ENCODE measurements around the gene SRSF8.

SRSF8 gene

GRCh38 chr11:95070471-95070870, 3.8 kb downstream of the SRSF8 start:
- DNase-seq (ENCODE audit: low read depth), result no peak

- no peak for DNase-seq (ENCODE audit: low read depth)
Measured at GRCh38 chr11:95072948-95073347, 6.2 kb downstream of the SRSF8 start.

- no peak for DNase-seq (ENCODE audit: low read depth)
Measured at GRCh38 chr11:95074792-95075563, 8.3 kb downstream of the SRSF8 start.

GRCh38 chr11:95076416-95076815, 9.7 kb downstream of the SRSF8 start:
- no peak for DNase-seq (ENCODE audit: low read depth)

GRCh38 chr11:95076981-95077380, 10.3 kb downstream of the SRSF8 start:
- no peak for DNase-seq (ENCODE audit: low read depth)

GRCh38 chr11:95078526-95078925, 11.8 kb downstream of the SRSF8 start:
- DNase-seq (ENCODE audit: low read depth), result no peak

- no peak for DNase-seq (ENCODE audit: low read depth)
Measured at GRCh38 chr11:95081010-95081409, 14.3 kb downstream of the SRSF8 start.

- DNase-seq (ENCODE audit: low read depth), result no peak
Measured at GRCh38 chr11:95081412-95081811, 14.7 kb downstream of the SRSF8 start.

- DNase-seq (ENCODE audit: low read depth), result no peak
Measured at GRCh38 chr11:95082576-95083001, 15.9 kb downstream of the SRSF8 start.

- no peak for DNase-seq (ENCODE audit: low read depth)
Measured at GRCh38 chr11:95084509-95084908, 17.8 kb downstream of the SRSF8 start.

- DNase-seq (ENCODE audit: low read depth), result no peak
Measured at GRCh38 chr11:95085117-95085816, 18.5 kb downstream of the SRSF8 start.

- no peak for DNase-seq (ENCODE audit: low read depth)
Measured at GRCh38 chr11:95086151-95086550, 19.4 kb downstream of the SRSF8 start.

- DNase-seq (ENCODE audit: low read depth), result no peak
Measured at GRCh38 chr11:95086836-95087570, 20.3 kb downstream of the SRSF8 start.

GRCh38 chr11:95088946-95089619, 22.4 kb downstream of the SRSF8 start:
- no peak for DNase-seq (ENCODE audit: low read depth)

- DNase-seq (ENCODE audit: low read depth), result peak; percentile 34
Measured at GRCh38 chr11:95089620-95090542, 23.2 kb downstream of the SRSF8 start, which contains the start of gene ENDOD1. TSS of gene ENDOD1 (plus strand) at chr11:95089846. CDS start at chr11:95089928, 82 bp downstream.

GRCh38 chr11:95091663-95092180, 25.0 kb downstream of the SRSF8 start:
- no peak for DNase-seq (ENCODE audit: low read depth)

GRCh38 chr11:95092549-95093324, 26.0 kb downstream of the SRSF8 start:
- DNase-seq (ENCODE audit: low read depth), result peak; percentile 57

GRCh38 chr11:95093548-95093947, 26.8 kb downstream of the SRSF8 start:
- DNase-seq (ENCODE audit: low read depth), result no peak

GRCh38 chr11:95095858-95096587, 29.3 kb downstream of the SRSF8 start:
- peak; percentile 33 for DNase-seq (ENCODE audit: low read depth)

Measured in HS-27A (cell line).